Calu3 (cell line): ENCODE results near the gene SHISA9. TPM values are rescaled to one million over a fixed set of nuclear protein-coding genes. Genes with fewer than 3 reads are reported as not detected.
"Not testable (repeated sequence)": the region's sequence is repeated elsewhere in the genome, so short reads cannot be mapped to it uniquely, and the experiment has no call there.

ENCODE experiments used
- Bru-seq: library from RNA; stranded (reverse); fragments of 400-500 nt; gene quantifications from one replicate; lab custom pipeline; 2021; lab: Mats Ljungman, UMichigan
- BruChase-seq, 2 experiments: library from RNA; stranded (reverse); fragments of 400-500 nt; gene quantifications; one replicate each; lab custom pipeline; 2021; lab: Mats Ljungman, UMichigan
- BruUV-seq: library from RNA; stranded (reverse); fragments of 400-500 nt; replicated peaks from 2 replicates; lab custom pipeline; 2021; lab: Mats Ljungman, UMichigan
- CTCF ChIA-PET: fragments of 300-600 bp; sonication (Branson Sonifier 250); formaldehyde crosslinking; loops from one replicate; lab custom pipeline; 2022; ENCODE audit warnings: antibody characterized with exemption; lab: Charles Lee
- DNase-seq: peaks from one replicate; pipeline ENCODE4 v3.0.0; 2022
- H3K27ac Mint-ChIP-seq: one replicate; pipeline ENCODE4 v1.8.0; 2022; ENCODE audit warnings: mixed read lengths; ENCODE audit not compliant: unreplicated experiment
- H3K27me3 Mint-ChIP-seq: one replicate; pipeline ENCODE4 v1.8.0; 2022; ENCODE audit warnings: mixed read lengths; ENCODE audit not compliant: unreplicated experiment
- H3K36me3 Mint-ChIP-seq: one replicate; pipeline ENCODE4 v1.8.0; 2022; ENCODE audit warnings: mild to moderate bottlenecking, moderate library complexity, mixed read lengths; ENCODE audit not compliant: insufficient read depth, unreplicated experiment
- H3K4me1 Mint-ChIP-seq: one replicate; pipeline ENCODE4 v1.8.0; 2022; ENCODE audit warnings: mild to moderate bottlenecking, low read depth, mixed read lengths; ENCODE audit not compliant: unreplicated experiment
- H3K4me3 Mint-ChIP-seq: one replicate; pipeline ENCODE4 v1.8.0; 2022; ENCODE audit warnings: mild to moderate bottlenecking, low read depth, moderate library complexity, mixed read lengths; ENCODE audit not compliant: unreplicated experiment
- H3K9me3 Mint-ChIP-seq: one replicate; pipeline ENCODE4 v1.8.0; 2022; ENCODE audit warnings: low read depth, mixed read lengths; ENCODE audit not compliant: unreplicated experiment
- CTCF ChIP-seq: fragments of 200-600 bp; IDR thresholded peaks from one replicate; pipeline ENCODE4 v1.8.0; 2022; ENCODE audit warnings: antibody characterized with exemption; ENCODE audit not compliant: unreplicated experiment
- intact Hi-C: fragments of 100-400 bp; cut with micrococcal nuclease; formaldehyde crosslinking; loops from one replicate; pipeline ENCODE4 v1.10.0; 2022; ENCODE audit not compliant: unreplicated experiment
- long read RNA-seq: library from polyadenylated mRNA; stranded (forward); transcript quantifications from one replicate; pipeline ENCODE4 v2.0.0, GENCODE V29; 2022
- total RNA-seq: library from RNA; stranded (reverse); gene quantifications from 2 replicates; pipeline ENCODE4 v1.2.3, GENCODE V29; 2022

Gene SHISA9
- total RNA-seq = not detected in 2 replicates
- Bru-seq, nascent RNA = percentile 0 among the genes with signal in this experiment
- BruChase-seq, experiment 1, labeled RNA remaining after a 6-hour chase = percentile 0 among the genes with signal in this experiment
- percentile 1 among the genes with signal in this experiment for BruChase-seq, experiment 2, labeled RNA remaining after a 2-hour chase
- long read RNA-seq = 0 reads

- Mint-ChIP-seq H3K9me3 (no peaks in the 10 kb centered on the region), H3K27ac (no peak within 1 kb of the TSS), H3K36me3 (no peaks in the 10 kb centered on the region), H3K4me3 (no peak within 1 kb of the TSS), H3K4me1 (no peaks in the 10 kb centered on the region), H3K27me3 (peaks cover 13% of the 10 kb centered on the region)
- CTCF ChIA-PET = no interaction called here
- no peak for DNase-seq
- TF ChIP-seq CTCF = no peak
- BruUV-seq = no TSS peak
- intact Hi-C loops = no loop called here
These were observed at the start of gene SHISA9 for GRCh38 chr16:12901597-12902461. SHISA9 (plus strand) TSS chr16:12901598.

- intact Hi-C loops = no loop called here
- no TSS peak for BruUV-seq
- H3K27ac Mint-ChIP-seq = no peak overlapping the region
- H3K4me1 Mint-ChIP-seq = no peaks in the 10 kb centered on the region
- no peaks in the 10 kb centered on the region for H3K36me3 Mint-ChIP-seq
- no peak for DNase-seq
- TF ChIP-seq CTCF = no peak
- no peaks in the 10 kb centered on the region for H3K27me3 Mint-ChIP-seq
- H3K4me3 Mint-ChIP-seq = no peak overlapping the region
- peaks cover 6% of the 10 kb centered on the region for H3K9me3 Mint-ChIP-seq
- CTCF ChIA-PET = no interaction called here
These were observed 47.4 kb upstream of the SHISA9 start for GRCh38 chr16:12853972-12854371.

GRCh38 chr16:12857435-12857834 is 44.0 kb upstream of the SHISA9 start:
- DNase-seq, H3K4me3 Mint-ChIP-seq, H3K4me1 Mint-ChIP-seq, intact Hi-C loops, BruUV-seq, H3K9me3 Mint-ChIP-seq, H3K27ac Mint-ChIP-seq, H3K27me3 Mint-ChIP-seq, H3K36me3 Mint-ChIP-seq, CTCF ChIA-PET: not testable (repeated sequence)

GRCh38 chr16:12862327-12862726 is 39.1 kb upstream of the SHISA9 start:
- intact Hi-C loops = no loop called here
- DNase-seq = no peak
- Mint-ChIP-seq H3K27ac (no peak overlapping the region), H3K27me3 (peaks cover 18% of the 10 kb centered on the region), H3K4me3 (no peak overlapping the region), H3K4me1 (no peaks in the 10 kb centered on the region), H3K9me3 (no peaks in the 10 kb centered on the region), H3K36me3 (no peaks in the 10 kb centered on the region)
- no TSS peak for BruUV-seq
- no peak for TF ChIP-seq CTCF
- CTCF ChIA-PET = no interaction called here

GRCh38 chr16:12862941-12863340 is 38.5 kb upstream of the SHISA9 start:
- TF ChIP-seq CTCF = no peak
- no peak for DNase-seq
- H3K4me1 Mint-ChIP-seq = no peaks in the 10 kb centered on the region
- intact Hi-C loops = no loop called here
- no TSS peak for BruUV-seq
- no peaks in the 10 kb centered on the region for H3K36me3 Mint-ChIP-seq
- peaks cover 25% of the 10 kb centered on the region for H3K27me3 Mint-ChIP-seq
- CTCF ChIA-PET = no interaction called here
- H3K27ac Mint-ChIP-seq = no peak overlapping the region
- H3K9me3 Mint-ChIP-seq = no peaks in the 10 kb centered on the region
- H3K4me3 Mint-ChIP-seq = no peak overlapping the region
